Measurements from ENCODE around the gene FOXP2.
"Not testable (repeated sequence)": the region's sequence is repeated elsewhere in the genome, so short reads cannot be mapped to it uniquely, and the experiment has no call there.

The FOXP2 gene

DNA sequence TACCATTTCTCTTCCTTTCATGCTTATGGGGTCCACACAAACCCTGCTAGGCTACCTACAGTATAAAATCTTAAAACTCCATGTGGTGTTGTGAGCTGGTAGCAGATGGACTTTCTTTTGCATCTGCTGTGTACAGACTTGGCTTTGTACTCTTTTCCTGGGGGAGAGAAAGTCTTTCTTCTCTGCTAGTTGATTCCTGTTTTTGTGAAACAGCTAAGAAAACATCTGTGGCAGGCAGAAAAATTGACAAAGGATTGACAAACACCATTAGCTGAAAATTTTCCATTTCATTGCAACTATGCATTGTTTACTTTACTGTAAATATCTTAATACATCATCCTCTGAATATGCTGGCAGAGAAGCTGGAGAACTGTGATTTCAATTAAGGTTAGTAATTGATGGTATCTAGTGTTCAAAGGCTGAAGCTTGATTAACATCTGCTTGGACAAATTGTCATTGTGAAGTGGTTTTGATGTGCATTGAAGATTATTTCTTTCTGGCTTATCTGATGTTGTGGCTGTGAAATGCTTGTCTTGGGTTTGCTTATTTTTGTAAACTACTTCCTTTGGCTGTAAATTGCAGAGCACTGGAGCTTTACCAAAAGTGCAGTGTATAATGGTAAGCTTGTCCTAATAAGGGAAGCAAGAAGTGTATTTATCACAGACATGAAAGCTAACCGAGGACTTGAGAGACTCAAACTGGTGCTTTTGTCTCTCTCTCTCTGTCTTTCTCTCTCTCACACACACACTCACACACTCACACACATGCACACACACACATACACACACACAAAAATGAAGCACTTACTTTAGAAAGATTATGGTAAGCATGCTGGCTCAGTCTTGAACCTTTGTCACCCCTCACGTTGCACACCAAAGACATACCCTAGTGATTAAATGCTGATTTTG lies at the start of gene FOXP2:
Gene FOXP2 (plus strand): TSS at position 660 of the 908 bp plus-strand sequence. CDS start 11,697 bp downstream, outside the sequence.
- no peak for DNase-seq

DNA sequence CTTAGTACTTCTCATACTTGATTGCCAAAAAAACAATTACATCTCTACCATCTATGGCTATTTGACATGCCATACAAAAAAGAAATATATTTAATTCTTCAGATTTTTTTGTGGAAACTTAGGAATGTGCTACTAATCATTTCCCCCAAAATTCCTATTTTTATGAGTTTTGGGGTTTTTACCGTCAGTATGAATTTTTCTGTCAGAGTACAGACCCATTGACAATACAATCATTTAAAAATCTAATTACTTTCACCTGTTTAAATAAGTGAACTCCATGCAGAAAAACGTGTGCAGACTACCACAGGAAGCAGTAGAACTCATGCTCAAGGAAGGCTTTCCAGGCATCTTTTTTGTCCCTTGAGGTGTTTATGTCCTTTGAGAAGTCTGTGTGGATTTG lies 48.8 kb upstream of the FOXP2 start:
- no peak for DNase-seq

DNA sequence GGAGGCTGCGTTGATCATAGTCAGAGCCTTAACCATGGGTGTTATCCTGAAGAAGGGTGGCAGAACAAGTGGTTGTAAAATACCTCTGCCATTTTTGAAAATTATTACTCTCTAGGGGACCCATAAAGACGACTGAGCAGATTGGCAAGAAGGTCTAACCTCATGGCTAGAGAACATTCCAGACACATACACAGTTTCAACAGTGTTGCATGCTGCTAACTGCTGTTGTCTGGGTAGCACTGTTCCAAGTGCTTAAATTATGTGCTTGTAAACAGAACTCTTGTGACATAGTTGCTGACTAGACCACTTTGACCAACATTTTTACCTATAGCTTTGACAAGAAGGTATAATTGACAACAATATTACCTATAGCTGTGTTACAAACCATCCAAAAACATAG lies 46.1 kb upstream of the FOXP2 start:
- no peak for DNase-seq

DNA sequence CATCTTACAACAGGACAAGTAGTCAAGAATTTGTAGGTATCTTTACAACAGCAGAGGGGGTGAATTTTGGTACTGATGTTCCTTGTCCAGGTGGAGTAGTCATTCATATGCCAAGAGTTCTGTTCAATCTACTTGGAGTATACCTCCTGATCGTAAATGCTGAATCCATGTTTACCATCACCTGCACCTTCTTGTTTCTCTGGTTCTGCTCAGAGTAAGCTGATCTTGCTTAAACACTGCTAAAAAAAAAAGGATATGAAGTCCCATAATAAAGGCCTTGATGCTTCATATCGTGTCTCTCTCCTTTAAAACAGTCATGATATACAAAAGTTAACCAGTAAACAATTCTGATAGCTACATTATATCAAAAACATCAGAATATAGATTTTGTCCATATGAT lies 45.3 kb upstream of the FOXP2 start:
- no peak for DNase-seq

- no peak for DNase-seq
Observed at GRCh38 chr7:114372619-114373018, 42.0 kb upstream of the FOXP2 start.

GRCh38 chr7:114375907-114376306 lies 38.7 kb upstream of the FOXP2 start:
- DNase-seq, result no peak

- DNase-seq, result not testable (repeated sequence)
Observed at GRCh38 chr7:114383946-114384345, 30.7 kb upstream of the FOXP2 start.

GRCh38 chr7:114384346-114384745 lies 30.3 kb upstream of the FOXP2 start:
- DNase-seq, result not testable (repeated sequence)

GRCh38 chr7:114388021-114388420 lies 26.6 kb upstream of the FOXP2 start:
- DNase-seq, result no peak

- no peak for DNase-seq
Observed at GRCh38 chr7:114392686-114393085, 21.9 kb upstream of the FOXP2 start.

DNA sequence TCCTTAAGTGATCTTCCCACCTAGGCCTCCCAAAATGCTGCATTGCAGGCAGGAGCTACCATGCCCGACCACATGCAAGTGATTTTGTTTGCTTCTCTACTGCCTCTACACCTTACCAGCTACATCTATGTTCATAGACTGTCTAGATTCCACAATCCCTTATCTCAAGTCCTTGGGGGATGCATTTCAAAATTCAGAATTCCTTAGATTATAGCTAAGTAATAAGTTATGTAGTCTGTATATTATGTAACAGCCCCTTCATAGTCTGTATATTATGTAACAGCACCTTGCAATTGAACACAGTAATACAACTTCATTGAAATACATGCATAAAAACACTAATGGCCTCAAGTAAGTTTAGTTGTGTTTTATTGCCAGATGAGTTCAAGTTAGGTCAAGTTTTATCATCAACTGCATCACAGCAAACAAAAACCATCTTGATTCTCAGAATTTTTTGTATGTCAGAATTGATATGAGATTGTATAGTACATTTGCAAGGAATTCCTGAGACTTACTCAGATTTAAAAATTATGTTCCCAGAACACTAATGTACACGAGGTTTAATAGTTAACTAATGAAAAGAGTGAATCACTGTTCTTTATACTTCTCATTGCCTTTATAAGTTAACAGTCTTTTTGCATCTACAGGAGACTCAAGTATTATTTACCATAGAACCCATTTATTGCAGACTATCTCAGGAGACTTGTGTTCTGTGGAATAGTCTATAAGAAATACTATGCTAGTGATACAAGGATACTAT lies 11.6 kb upstream of the FOXP2 start:
- DNase-seq, result no peak

DNA sequence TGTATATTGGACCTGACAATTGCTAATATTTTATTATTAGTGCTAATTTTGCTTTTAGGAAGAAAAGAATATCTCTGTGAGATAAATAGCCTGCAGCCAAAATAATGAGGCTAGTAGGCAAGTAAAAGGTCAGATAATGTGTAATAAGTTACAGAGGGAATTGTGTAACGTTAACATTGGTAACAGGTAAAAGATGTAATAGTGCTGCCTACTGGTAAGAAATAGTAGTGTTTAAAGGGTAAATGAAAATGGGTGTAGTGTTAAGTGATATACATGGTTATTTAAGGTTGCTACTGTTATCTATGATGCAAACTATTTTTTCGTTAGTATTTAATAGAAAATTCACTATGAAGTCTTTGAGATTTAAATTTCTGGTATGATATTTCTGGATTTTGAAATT lies 9.2 kb upstream of the FOXP2 start:
- no peak for DNase-seq

GRCh38 chr7:114409750-114410149 lies 4.9 kb upstream of the FOXP2 start:
- DNase-seq, result no peak

DNA sequence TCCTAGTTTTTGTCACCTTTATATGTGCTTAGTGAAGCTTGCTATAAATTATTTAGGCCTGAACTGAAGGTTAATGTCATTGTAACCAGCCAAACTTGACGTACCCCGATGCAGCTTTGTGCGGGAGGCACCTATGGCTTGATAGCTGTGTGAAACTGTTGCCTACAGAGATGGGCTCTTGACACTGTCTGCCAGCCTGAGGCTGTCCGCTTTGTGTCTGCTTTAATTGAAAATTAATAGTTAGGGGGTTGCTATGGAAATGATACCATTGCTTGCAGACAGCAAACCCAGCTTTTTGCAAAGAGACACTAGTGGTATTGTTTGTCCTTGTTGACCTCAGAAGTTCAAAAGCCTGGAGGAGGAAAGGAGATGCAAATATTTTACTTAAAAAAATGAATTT lies 2.1 kb upstream of the FOXP2 start:
- no peak for DNase-seq

GRCh38 chr7:114413761-114414155 lies 857 bp upstream of the FOXP2 start:
- DNase-seq, result no peak

DNA sequence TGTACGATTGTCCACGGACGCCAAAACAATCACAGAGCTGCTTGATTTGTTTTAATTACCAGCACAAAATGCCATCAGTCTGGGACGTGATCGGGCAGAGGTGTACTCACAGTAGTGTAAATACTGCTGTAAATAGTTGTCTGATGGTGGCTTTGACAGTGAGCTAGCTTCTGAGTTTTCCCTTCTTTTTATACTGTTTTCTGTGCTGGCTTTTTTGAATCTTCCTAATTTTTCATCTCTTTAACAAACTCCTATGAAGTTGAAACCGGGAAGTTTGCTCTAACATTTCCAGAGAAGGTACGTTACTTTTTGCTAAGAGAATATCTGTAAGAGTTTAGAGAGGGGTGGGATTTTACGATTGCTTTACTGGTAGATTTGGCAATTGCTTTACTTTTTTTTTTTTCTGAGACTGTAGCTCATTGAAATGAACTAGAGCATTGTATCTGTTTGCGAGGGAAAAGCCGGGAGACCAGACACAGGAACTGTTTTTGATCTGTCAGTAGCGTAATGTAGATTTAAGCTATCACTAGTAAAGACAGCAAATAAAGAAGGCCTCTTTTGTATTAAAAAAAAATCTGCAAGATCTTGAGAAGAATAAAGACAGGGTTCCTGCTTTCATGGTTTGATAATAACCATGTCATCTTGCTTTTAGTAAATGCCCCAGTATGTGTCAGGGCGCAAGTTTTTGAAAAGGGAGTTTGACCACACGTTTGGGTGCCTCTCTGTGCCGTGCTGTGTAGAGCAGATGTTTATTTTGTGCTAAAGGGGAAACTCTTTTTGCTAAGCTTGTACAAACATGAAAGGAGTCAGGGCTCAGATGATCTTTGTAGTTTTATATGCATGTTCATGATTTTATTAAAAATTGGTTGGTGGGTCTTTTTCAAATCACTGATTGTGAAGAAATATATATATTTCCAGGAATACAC lies 712 bp downstream of the FOXP2 start:
- no peak for DNase-seq

DNA sequence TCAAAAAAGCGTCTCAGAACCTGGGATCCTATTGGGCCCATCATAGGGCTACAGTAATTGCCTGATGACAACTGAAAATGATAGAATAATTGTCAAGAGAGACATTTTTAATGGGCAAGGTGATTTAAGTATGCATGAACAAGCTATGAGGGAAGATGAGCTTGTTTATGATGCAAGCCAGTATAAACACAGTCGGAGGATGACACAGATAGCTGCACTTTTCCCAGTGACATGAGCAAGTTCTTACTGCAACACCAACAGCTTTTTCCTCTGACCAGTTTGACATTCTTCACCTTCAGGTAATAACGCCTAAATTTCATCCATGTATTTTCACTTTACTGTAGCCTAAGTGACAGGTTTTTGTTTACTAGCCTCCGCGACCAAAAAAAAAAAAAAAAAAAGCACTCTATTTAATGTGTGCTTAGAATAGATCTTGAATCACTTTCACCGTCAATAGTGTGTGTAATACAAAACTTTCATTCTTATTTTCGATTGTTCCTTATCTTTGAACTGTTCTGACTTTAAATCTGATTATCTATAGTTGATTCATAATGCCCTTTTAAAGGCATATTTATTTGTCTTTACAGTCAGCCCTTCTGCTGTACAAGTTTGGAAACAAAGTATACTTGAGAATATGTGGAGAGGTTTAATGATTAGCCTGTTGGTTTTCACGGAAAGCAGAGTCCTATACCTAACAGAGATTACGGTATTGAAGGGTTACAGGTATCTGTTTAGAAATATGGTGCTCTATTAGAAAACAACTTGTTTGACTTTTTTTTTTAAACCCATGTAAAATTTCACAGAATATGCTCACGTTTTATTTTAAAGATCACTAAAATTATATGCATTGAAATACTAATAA lies 1.7 kb downstream of the FOXP2 start:
- DNase-seq, result no peak

GRCh38 chr7:114417290-114417689 lies 2.7 kb downstream of the FOXP2 start:
- DNase-seq, result no peak

DNA sequence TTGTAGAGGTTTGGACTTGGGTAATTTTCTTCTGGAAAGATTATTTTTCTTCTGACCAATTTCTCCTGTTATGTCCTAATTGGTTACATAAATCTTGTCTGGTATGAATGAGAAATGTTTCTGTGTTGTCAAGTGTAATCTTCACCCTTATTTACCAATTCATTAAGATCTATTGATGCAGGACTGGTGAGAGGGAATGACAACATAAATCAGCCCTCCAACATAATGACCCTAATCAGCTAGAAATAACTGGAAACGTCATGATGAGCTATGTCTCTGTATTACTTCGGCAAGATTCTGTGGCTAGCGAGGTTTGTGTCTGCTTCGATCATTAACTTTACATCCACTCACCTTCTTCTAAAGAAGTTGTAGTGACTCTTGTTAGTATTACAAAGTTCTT lies 3.5 kb downstream of the FOXP2 start:
- DNase-seq, result no peak

DNA sequence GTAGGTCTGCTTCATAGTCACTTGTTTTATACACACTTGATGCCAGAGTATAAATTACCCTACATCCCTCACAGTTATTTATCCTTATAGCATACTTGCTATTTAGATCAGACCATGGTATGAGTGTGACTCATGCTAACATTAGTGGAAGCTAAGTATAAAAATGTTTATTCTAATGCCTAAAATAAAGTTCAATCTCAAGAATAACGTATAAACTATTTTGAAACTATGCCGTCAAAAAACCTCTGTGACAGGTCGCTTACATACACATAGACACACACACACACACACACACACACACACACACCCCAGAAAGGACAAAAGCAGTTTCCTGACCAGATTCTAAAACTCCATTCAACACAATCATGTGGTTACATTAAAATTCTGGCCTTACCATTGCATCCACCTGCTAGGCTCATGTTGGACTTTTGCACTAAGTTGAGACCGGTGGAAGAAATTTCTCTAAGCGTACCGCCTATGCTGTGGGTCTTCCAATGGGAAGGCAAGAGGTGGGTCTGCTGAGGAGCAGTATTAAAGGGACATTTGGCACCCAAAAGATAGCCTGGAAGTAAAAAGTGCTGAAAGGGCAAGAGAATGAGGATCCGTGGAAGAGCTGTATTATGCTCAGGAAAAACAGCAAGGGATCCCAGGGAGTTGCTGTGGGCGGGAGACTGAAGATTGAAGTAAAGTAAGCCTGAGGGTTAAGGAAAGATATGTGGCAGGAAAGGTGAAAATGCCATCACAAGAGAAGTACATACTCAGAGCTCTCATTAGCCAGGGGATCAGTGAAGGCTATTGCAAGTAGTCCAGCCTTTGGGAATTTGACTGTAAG lies 5.0 kb downstream of the FOXP2 start:
- no peak for DNase-seq

Measured in CD4-positive, alpha-beta T cell treated with Interleukin-6 for 4 hours (primary cell).